ENCODE results near the gene CARD10.

The CARD10 gene, protein sequence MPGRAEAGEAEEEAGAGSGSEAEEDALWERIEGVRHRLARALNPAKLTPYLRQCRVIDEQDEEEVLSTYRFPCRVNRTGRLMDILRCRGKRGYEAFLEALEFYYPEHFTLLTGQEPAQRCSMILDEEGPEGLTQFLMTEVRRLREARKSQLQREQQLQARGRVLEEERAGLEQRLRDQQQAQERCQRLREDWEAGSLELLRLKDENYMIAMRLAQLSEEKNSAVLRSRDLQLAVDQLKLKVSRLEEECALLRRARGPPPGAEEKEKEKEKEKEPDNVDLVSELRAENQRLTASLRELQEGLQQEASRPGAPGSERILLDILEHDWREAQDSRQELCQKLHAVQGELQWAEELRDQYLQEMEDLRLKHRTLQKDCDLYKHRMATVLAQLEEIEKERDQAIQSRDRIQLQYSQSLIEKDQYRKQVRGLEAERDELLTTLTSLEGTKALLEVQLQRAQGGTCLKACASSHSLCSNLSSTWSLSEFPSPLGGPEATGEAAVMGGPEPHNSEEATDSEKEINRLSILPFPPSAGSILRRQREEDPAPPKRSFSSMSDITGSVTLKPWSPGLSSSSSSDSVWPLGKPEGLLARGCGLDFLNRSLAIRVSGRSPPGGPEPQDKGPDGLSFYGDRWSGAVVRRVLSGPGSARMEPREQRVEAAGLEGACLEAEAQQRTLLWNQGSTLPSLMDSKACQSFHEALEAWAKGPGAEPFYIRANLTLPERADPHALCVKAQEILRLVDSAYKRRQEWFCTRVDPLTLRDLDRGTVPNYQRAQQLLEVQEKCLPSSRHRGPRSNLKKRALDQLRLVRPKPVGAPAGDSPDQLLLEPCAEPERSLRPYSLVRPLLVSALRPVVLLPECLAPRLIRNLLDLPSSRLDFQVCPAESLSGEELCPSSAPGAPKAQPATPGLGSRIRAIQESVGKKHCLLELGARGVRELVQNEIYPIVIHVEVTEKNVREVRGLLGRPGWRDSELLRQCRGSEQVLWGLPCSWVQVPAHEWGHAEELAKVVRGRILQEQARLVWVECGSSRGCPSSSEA

DNA sequence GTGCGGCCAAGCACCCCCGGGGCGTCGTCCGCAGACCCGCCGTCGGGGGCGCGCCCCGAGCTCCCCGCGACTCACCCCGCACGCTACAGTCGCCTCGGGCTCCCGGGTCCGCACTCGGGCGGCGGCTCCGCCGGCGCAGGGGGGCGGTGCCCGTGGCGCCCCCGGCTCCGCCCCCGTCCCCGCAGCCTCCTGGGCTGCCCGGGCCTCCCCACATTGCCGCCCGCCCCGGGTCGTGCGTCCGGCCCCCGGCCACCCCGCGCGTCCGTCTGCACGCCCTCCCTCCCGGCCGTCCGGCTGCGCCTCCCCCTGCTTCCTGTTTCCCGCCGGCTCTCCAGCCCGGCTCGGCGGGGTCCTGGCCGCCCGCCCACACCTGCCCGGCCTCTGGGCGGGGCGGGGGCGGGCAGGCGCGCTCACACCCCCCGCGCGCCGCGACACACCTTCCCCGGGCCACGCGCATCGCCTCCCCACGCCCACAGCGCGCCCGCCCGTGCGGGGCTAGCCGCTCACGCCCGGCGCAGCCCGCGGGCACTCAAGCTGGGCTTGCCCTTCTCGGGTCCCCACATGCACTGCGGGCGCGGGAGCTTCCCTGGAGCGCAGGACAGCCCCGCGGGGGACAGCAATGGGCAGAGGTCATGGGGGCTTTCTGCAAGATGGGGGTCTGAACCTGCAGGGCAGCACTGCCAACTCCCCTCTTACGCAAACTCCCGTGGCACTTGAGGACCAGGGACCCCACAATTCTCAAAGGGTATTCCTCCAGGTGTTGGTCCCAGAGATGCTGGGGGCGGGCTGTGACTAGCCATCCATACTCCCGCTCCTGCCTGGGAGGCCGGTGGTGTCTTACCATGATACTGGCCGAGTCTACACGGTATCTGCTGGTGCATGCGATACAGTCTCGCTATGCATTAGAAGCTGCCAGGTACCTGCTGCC is at the start of gene CARD10:
Gene CARD10, minus strand, starts transcription at position 148 of the 928 bp plus-strand sequence. CDS start 215 bp downstream, outside the sequence.
- DNase-seq (ENCODE audit: low spot score) = no peak

DNA sequence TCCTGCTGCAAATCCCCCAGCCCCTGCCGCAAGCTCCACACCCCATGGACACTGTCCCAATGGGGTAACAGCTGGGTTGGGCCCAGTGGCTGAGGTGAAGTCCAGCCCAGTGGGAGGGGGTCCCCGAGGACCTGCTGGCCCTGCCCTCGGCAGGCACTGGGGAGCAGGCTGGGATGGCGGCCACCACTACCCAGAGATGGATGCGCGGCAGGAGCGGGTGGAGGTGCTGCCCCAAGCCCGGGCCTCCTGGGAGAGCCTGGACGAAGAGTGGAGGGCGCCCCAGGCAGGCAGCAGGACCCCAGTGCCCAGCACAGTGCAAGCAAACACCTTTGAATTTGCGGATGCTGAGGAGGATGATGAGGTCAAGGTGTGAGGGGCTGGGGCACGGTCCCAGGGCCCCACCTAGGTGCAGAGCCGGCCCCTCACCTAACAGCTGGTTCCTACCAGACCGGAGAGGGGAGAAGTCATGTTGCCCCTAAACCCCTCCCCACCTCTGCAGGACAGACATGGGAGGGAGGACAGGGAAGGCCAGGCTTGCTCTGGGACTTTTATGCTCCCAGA is 49.3 kb upstream of the CARD10 start:
- no peak for DNase-seq (ENCODE audit: low spot score)

GRCh38 chr22:37568012-37568411 is 48.8 kb upstream of the CARD10 start:
- DNase-seq (ENCODE audit: low spot score) = no peak

- peak; percentile 91 for DNase-seq (ENCODE audit: low spot score)
These were observed 47.9 kb upstream of the CARD10 start for GRCh38 chr22:37566903-37567798.

GRCh38 chr22:37566329-37566837 is 47.2 kb upstream of the CARD10 start:
- DNase-seq (ENCODE audit: low spot score) = peak; percentile 24

DNA sequence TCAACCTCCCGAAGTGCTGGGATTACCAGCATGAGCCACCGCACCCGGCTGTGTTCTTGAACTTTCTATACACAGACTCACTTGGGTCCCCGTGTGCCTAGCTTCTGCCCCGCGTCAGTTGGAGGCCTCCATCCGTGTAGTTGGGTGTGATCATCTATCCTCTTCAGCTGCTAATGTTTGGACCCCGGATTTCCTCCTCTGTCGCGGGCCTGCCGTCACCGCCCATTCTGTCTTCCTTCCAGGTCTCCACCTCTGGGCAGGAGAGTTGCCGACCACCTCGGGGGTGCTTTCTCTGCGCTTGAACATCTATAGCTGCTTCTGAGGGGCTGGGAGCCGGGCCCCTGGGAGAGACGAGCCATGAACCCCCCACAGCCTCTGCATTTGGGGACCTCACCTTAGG is 46.6 kb upstream of the CARD10 start:
- no peak for DNase-seq (ENCODE audit: low spot score)

DNA sequence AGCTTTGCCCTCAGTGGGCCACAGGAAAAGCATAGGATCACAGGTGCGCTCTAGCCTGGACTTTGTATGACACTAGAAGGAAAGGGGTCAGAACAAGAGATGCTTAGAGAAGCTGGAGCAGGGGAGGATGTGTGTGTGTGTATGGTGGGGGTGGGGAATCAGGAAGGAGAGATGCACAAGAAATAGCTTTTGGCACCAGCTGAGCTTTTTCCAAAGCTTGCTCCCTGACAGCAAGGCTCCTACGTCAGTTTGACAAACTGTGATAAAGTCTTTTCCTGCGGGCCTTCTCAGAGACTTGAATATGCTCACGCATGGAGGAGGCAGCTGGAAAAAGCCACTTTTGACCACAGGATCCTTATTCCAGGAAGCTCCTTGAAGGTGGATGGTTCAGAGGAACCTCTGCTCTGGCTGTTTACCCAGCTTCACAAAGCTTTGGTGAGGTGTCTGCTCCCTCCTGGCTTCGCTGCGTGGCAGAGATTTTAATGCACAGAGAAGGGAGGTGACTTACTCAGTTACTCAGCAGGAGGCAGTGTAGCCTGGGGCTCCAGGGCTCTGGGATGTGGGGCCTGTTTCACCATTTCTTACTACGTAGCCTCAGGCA is 45.0 kb upstream of the CARD10 start:
- no peak for DNase-seq (ENCODE audit: low spot score)

DNA sequence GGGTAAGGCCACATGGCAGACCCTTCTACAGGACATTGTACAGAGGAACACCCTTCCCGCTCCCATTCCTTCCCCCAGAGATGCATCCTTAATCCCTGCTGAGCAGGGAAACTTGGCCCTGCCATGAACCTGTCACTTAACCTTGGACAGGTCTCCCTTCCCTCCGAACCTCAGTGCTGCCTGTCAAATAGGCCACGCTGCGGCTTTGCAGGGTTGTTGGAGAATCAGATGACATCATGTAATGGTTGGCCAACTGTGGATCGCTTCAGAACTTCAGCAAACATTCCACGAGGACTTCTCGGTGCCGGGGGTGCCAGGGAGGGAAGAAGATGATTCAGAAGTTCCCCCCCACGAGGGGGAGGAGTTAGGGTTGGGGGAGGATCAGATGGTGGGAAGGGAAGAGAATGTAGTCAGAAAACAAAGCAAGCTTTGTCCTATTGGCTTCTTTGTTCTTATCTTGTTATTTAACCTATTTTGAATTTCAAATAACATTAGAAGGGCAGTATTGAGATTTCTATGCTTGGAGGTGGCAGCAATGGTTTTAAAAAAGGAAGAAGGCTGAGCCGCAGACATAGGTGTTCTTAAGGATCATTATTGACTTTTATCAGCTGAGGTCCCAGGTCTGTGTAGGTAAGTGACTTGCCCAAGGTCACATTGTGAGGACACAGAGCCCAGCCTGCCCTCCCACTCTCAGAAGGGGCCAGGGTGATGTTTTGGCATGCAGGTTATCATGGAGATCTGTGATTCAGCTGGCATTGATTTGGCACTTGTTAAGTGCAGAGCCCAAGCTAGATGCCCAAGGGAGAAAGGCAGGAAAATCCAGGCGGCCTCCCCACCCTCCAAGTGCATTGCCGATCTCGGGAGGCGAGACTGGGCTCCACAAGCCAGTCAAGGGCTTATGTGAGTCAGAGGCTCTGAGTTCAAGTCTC is 44.2 kb upstream of the CARD10 start:
- DNase-seq (ENCODE audit: low spot score) = no peak

- no peak for DNase-seq (ENCODE audit: low spot score)
These were observed 43.0 kb upstream of the CARD10 start for GRCh38 chr22:37562049-37562875.

- DNase-seq (ENCODE audit: low spot score) = peak; percentile 68
These were observed 42.2 kb upstream of the CARD10 start for GRCh38 chr22:37561212-37562048.

DNA sequence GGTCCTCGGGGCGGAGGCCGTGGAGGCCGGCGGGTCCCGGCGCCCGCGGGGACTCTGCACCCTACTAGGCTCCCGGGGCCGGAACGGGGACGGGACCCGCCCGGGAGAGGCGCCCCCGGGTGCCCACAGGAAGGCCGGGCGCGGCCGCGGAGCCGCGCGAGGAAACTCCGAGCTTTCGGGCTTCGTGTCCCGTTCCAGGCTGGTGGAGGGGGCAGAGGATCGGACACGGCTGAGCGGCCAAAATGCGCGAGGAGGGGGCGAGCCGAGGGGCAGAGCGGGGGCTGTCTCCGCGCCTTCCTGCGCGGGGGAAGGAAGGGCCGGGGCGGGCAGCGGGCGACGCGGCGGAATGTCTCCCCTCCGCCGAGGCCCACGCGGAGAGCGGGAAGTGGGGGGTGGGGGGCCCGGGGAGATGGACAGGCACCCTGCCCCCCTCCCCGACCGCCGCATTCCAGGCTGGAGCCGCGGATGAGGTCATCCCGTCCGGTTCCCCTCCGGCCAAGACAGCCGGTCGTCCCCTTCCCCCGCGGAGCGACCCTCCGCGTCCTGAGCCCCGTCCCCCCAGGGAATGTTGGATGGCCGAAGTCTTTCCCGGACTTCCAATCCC is 41.5 kb upstream of the CARD10 start:
- no peak for DNase-seq (ENCODE audit: low spot score)

DNA sequence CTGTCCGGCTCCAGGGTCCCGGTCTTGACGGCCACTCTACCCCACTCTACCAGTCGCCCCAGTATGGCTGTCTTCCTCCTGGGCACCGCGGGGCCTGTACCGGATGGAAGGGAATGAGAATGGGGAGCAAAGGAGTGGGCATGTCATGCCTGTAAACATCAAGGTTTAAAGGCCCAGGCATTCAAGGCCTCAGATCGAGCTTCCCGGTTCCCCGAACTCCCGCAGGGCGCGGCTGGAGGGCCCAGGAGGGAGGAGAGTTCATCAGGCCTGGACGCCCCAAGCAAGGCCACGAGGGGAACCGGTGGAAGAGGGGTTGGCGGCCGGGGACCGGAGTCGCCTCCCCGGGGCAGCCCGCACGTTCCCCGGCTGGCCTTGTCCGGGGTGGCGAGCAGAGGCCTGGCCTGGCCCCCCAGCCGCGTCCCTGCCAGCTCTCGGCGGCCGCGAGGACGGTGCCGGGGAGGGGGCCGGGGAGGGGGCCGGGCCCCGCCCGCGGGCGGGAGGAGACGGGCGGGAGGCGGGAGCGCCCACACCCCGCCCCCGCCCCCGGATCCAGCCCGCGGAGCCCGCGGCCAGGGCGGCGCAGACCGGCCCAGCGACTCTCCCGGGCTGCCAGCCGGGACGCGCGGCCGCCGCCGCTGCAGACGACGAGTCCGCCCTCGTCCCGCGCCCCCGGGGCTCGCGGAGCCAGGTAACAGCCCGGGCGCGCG is 40.8 kb upstream of the CARD10 start, which contains the start of gene CDC42EP1:
Gene CDC42EP1, plus strand, starts transcription at position 580 of the 707 bp plus-strand sequence. CDS start 5,870 bp downstream, outside the sequence.
- no peak for DNase-seq (ENCODE audit: low spot score)

GRCh38 chr22:37559521-37559900 is 40.3 kb upstream of the CARD10 start:
- no peak for DNase-seq (ENCODE audit: low spot score)

GRCh38 chr22:37558815-37559214 is 39.6 kb upstream of the CARD10 start:
- DNase-seq (ENCODE audit: low spot score) = no peak

DNA sequence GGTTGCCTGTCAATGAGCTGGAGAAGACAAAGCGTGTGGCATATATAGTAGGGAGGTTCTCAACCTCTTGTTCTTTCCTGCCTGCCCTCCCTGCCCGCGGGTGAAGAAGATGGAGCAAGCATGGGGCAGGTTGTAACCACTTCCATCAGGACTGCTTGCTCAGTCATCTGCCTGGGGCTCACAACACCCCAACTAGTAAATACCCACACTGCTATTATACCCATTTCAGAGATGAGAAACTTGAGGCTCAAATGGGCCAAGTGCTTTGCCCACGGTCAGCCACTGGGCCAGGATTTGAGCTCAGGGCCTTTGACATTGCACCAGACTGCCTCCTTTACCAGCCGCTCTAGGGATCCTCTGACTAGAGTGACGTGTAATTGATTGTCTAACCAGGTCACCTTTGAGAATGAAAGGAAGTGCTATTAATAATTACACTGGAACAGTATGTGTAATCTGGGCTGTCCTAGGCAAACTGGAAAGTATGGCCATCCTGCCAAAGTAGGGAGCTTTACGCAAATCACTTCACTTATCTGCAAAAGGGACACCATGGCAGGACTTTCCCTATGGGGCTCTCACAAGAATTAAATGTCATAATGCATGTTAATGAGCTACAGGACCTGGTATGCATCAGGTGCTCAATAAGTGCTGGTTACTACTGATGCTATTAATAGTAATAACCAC is 38.2 kb upstream of the CARD10 start:
- no peak for DNase-seq (ENCODE audit: low spot score)

Data from CD4-positive, alpha-beta T cell treated with Interleukin-15 for 4 hours (primary cell).